Activated CD8-positive, alpha-beta T cell treated with anti-CD3 and anti-CD28 coated beads for 36 hours (primary cell): ENCODE data around the gene HDAC6. TPM values are rescaled to one million over a fixed set of nuclear protein-coding genes. Genes with fewer than 3 reads are reported as not detected.

Experiments used
- ATAC-seq: fragments of 200-7000 bp; cut with Tn5 transposase; one replicate; pipeline ENCODE4 v1.10.0; 2021; ENCODE audit warnings: mild to moderate bottlenecking, moderate library complexity
- CTCF ChIA-PET: fragments of 350-600 bp; sonication (Branson Sonifier 250); formaldehyde crosslinking; loops from one replicate; lab custom pipeline; 2021; ENCODE audit warnings: antibody characterized with exemption; lab: Charles Lee
- POLR2A ChIA-PET: fragments of 350-600 bp; sonication (Branson Sonifier 250); formaldehyde crosslinking; loops from one replicate; lab custom pipeline; 2021; ENCODE audit warnings: antibody characterized with exemption; lab: Charles Lee
- DNase-seq: peaks from one replicate; pipeline ENCODE4 v3.0.0-alpha.2; 2020
- H3K27ac Mint-ChIP-seq: one replicate; pipeline ENCODE4 v1.8.0; 2021; ENCODE audit warnings: mild to moderate bottlenecking, mixed read lengths
- H3K27me3 Mint-ChIP-seq: one replicate; pipeline ENCODE4 v1.8.0; 2021; ENCODE audit warnings: mixed read lengths
- H3K36me3 Mint-ChIP-seq: one replicate; pipeline ENCODE4 v1.8.0; 2021; ENCODE audit warnings: low read depth, mixed read lengths
- H3K4me1 Mint-ChIP-seq: one replicate; pipeline ENCODE4 v1.8.0; 2021; ENCODE audit warnings: low read depth, mixed read lengths
- H3K4me3 Mint-ChIP-seq: one replicate; pipeline ENCODE4 v1.8.0; 2021; ENCODE audit warnings: mild to moderate bottlenecking, moderate library complexity, mixed read lengths
- H3K9me3 Mint-ChIP-seq: one replicate; pipeline ENCODE4 v1.8.0; 2021; ENCODE audit warnings: mixed read lengths
- intact Hi-C: fragments of 100-400 bp; cut with micrococcal nuclease; formaldehyde crosslinking; loops from one replicate; pipeline ENCODE4 v1.10.0; 2022
- total RNA-seq, 2 experiments: library from RNA; stranded (reverse); gene quantifications; one replicate each; pipeline ENCODE4 v1.2.3, GENCODE V29; 2021
- TF ChIP-seq, protein P1 (sequence below): fragments of 200-600 bp; IDR thresholded peaks from one replicate; pipeline ENCODE4 v1.8.0; 2022; ENCODE audit warnings: antibody characterized with exemption, mild to moderate bottlenecking

HDAC6 gene
- total RNA-seq, 2 experiments from 2014 or later: 51.2 to 54.5 TPM

DNA sequence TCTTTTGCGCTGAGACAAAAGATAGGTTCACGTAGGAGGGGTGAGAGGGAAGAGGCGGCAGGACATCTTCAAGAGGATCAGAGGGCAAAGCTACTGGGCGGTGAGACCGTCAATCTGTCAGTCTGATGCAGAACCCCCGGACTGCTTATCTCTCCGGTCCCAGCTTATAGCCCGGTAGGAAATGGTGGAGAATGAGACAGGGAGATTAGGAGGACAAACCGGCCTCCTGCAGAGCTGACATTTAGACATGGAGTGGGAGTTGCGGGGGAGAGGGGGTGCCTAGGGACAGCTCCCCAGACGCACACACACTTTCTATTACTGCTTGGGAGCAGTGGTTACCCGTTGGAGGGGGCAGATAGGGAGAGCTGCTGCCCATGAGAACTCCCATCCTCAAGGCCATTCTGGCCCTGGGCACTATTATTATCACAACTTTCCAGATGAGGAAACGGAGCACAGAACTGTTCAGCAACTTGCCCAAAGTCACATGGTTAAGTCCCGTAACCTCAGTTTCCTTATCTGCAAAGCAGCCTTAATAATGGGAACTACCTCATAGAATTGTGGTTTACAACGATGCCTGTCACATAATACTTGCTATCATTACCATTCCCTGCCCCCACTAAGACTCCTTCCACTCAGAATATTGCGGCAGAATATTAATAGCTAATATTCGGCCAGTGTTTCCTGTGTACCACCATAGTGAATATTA is 1.1 kb upstream of the HDAC6 start:
- Mint-ChIP-seq H3K4me1 (peaks cover 15% of the 10 kb centered on the region), H3K4me3 (peak overlapping the region; percentile 94), H3K9me3 (no peaks in the 10 kb centered on the region), H3K36me3 (peaks cover 8% of the 10 kb centered on the region), H3K27me3 (no peaks in the 10 kb centered on the region), H3K27ac (peak overlapping the region; percentile 99)
- DNase-seq (no peak), ATAC-seq (no peak)
- CTCF ChIA-PET: interaction anchor here (1.1 to 1.4 kb wide), 2 partner anchors 117 to 157 kb away, joined by 3 to 4 read pairs; partner anchors contain the start of gene WAS
- intact Hi-C loops: loop anchor here (5.0 kb wide), 1 partner anchor 137 kb away; no protein-coding TSS in a partner anchor
- POLR2A ChIA-PET: interaction anchor here (1.0 to 2.5 kb wide), 4 partner anchors 64 to 117 kb away, joined by 3 to 8 read pairs (median 5); partner anchors contain the start of genes SUV39H1 and WAS
- TF ChIP-seq, protein P1, sequence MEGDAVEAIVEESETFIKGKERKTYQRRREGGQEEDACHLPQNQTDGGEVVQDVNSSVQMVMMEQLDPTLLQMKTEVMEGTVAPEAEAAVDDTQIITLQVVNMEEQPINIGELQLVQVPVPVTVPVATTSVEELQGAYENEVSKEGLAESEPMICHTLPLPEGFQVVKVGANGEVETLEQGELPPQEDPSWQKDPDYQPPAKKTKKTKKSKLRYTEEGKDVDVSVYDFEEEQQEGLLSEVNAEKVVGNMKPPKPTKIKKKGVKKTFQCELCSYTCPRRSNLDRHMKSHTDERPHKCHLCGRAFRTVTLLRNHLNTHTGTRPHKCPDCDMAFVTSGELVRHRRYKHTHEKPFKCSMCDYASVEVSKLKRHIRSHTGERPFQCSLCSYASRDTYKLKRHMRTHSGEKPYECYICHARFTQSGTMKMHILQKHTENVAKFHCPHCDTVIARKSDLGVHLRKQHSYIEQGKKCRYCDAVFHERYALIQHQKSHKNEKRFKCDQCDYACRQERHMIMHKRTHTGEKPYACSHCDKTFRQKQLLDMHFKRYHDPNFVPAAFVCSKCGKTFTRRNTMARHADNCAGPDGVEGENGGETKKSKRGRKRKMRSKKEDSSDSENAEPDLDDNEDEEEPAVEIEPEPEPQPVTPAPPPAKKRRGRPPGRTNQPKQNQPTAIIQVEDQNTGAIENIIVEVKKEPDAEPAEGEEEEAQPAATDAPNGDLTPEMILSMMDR: no peak

DNA sequence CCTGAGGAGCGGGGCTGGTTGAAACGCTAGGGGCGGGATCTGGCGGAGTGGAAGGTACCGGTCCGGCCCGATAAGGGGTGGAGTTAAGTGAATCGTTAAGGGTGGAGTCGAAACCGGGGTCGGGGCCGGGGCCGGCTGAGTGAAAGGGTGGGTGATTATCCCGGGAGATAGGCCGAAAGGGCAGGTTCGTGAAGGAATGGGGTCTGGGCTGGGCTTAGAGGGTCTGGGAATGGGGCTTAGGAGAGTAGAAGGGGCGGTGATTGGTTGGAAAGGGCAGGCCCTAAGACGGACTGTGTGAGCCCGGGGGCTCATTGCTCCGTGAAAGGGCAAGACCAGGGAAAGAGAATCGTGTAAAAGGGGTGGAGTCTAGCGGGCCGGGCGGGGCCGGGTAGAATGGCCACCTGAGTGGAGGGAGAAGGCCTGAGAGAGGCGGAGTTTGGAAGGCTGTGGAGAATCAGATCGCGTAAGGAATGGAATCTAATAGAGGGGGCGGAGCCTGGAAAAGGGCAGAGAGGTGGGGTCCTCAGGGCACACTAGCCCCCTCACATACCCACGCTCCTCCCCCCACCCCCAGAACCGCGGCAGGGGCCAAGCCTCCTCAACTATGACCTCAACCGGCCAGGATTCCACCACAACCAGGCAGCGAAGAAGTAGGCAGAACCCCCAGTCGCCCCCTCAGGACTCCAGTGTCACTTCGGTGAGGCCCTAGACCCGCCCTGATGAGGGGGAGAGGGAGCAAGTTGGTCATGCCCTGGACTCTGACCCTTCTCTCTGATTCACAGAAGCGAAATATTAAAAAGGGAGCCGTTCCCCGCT is 430 bp downstream of the HDAC6 start:
- Mint-ChIP-seq H3K4me1 (peaks cover 25% of the 10 kb centered on the region), H3K27me3 (no peaks in the 10 kb centered on the region), H3K4me3 (peak overlapping the region; percentile 94), H3K36me3 (peaks cover 8% of the 10 kb centered on the region), H3K9me3 (no peaks in the 10 kb centered on the region), H3K27ac (peak overlapping the region; percentile 98)
- peak; percentile 85 for DNase-seq
- intact Hi-C loops: loop anchor here (5.0 kb wide), 1 partner anchor 135 kb away; no protein-coding TSS in a partner anchor
- ChIA-PET POLR2A (interaction anchor here (0.7 kb wide), 1 partner anchor 211 kb away, joined by 4 read pairs; no protein-coding TSS in a partner anchor), CTCF (interaction anchor here (1.0 to 1.4 kb wide), 2 partner anchors 119 to 141 kb away, joined by 3 to 4 read pairs; partner anchors contain the start of gene WAS)
- ATAC-seq: peak; percentile 56
- TF ChIP-seq, protein P1: no peak

DNA sequence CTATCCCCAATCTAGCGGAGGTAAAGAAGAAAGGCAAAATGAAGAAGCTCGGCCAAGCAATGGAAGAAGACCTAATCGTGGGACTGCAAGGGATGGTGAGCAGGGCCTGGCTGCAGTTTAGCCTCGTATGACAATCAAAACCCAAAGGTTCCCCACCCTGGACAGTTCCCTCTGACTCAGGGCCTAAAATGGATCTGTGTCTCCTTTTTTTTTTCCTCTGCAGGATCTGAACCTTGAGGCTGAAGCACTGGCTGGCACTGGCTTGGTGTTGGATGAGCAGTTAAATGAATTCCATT is 986 bp downstream of the HDAC6 start:
- DNase-seq (no peak), ATAC-seq (no peak)
- Mint-ChIP-seq H3K27me3 (no peaks in the 10 kb centered on the region), H3K36me3 (peaks cover 8% of the 10 kb centered on the region), H3K4me3 (peak overlapping the region; percentile 94), H3K4me1 (peaks cover 25% of the 10 kb centered on the region), H3K27ac (peak overlapping the region; percentile 98), H3K9me3 (no peaks in the 10 kb centered on the region)
- TF ChIP-seq, protein P1: no peak
- intact Hi-C loops: loop anchor here (5.0 kb wide), 1 partner anchor 134 kb away; no protein-coding TSS in a partner anchor
- ChIA-PET CTCF (no interaction called here), POLR2A (no interaction called here)

DNA sequence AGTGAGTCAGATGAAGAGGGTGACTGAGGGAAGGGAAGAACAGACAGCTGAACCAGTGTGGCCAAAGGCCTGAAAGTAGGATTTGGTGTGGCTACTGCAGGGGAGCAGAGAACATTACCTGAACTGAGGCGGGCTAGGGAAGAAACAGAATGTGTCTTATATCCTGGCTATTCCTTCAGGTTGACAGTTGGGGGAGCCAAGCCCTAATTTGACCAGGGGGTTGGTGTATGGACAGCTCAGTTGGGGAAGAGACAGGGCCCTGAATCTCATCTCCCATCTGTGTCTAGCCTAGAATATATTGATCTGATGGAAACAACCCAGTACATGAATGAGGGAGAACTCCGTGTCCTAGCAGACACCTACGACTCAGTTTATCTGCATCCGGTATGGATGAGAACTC is 4.2 kb downstream of the HDAC6 start:
- ChIA-PET CTCF (no interaction called here), POLR2A (interaction anchor here (1.3 kb wide), 1 partner anchor 43 kb away, joined by 3 read pairs; no protein-coding TSS in a partner anchor)
- Mint-ChIP-seq H3K4me1 (peaks cover 20% of the 10 kb centered on the region), H3K9me3 (no peaks in the 10 kb centered on the region), H3K27me3 (no peaks in the 10 kb centered on the region), H3K4me3 (no peak overlapping the region), H3K27ac (peak overlapping the region; percentile 2), H3K36me3 (peaks cover 8% of the 10 kb centered on the region)
- DNase-seq (no peak), ATAC-seq (no peak)
- intact Hi-C loops: no loop called here
- TF ChIP-seq, protein P1: no peak
